GM21723 (cell line): Measurements from ENCODE around the gene SMAD1.

Experiments
- ATAC-seq: cut with Tn5 transposase; IDR thresholded peaks from one replicate; pipeline ENCODE4 v1.9.1; 2021; ENCODE audit warnings: mild to moderate bottlenecking, moderate library complexity; ENCODE audit not compliant: unreplicated experiment

SMAD1 gene

GRCh38 chr4:145481164-145481941 is at the start of gene SMAD1:
Gene SMAD1 (plus strand): TSS chr4:145481853. CDS start chr4:145514614, 32,761 bp downstream.
- ATAC-seq: peak; percentile 49

GRCh38 chr4:145433684-145434083 is 48.0 kb upstream of the SMAD1 start:
- no peak for ATAC-seq

- no peak for ATAC-seq
Measured at GRCh38 chr4:145435646-145436045, 46.0 kb upstream of the SMAD1 start.

- ATAC-seq: no peak
Measured at GRCh38 chr4:145436114-145436513, 45.5 kb upstream of the SMAD1 start.

- ATAC-seq: no peak
Measured at GRCh38 chr4:145436796-145437195, 44.9 kb upstream of the SMAD1 start.

- ATAC-seq: no peak
Measured at GRCh38 chr4:145437466-145437865, 44.2 kb upstream of the SMAD1 start.

- no peak for ATAC-seq
Measured at GRCh38 chr4:145438298-145438697, 43.4 kb upstream of the SMAD1 start.

GRCh38 chr4:145440292-145441007 is 41.2 kb upstream of the SMAD1 start:
- no peak for ATAC-seq

- ATAC-seq: no peak
Measured at GRCh38 chr4:145446184-145446583, 35.5 kb upstream of the SMAD1 start.

GRCh38 chr4:145451895-145452294 is 29.8 kb upstream of the SMAD1 start:
- no peak for ATAC-seq

- no peak for ATAC-seq
Measured at GRCh38 chr4:145452447-145453162, 29.0 kb upstream of the SMAD1 start.

- ATAC-seq: no peak
Measured at GRCh38 chr4:145453163-145453520, 28.5 kb upstream of the SMAD1 start.

GRCh38 chr4:145473203-145473602 is 8.4 kb upstream of the SMAD1 start:
- no peak for ATAC-seq

- no peak for ATAC-seq
Measured at GRCh38 chr4:145480257-145480656, 1.4 kb upstream of the SMAD1 start.

- ATAC-seq: no peak
Measured at GRCh38 chr4:145481942-145482208, 222 bp downstream of the SMAD1 start.

- ATAC-seq: peak; percentile 41
Measured at GRCh38 chr4:145482209-145483037, 770 bp downstream of the SMAD1 start.

- no peak for ATAC-seq
Measured at GRCh38 chr4:145483514-145483913, 1.9 kb downstream of the SMAD1 start.

GRCh38 chr4:145484225-145484846 is 2.7 kb downstream of the SMAD1 start:
- ATAC-seq: no peak

GRCh38 chr4:145485120-145485519 is 3.5 kb downstream of the SMAD1 start:
- no peak for ATAC-seq

GRCh38 chr4:145486603-145487002 is 5.0 kb downstream of the SMAD1 start:
- no peak for ATAC-seq

GRCh38 chr4:145487631-145488030 is 6.0 kb downstream of the SMAD1 start:
- ATAC-seq: peak; percentile 96
